Neural progenitor cell (in vitro differentiated cells): Measurements from ENCODE around the gene WDR7. TPM values are rescaled to one million over a fixed set of nuclear protein-coding genes. Genes with fewer than 3 reads are reported as not detected.
A peak's percentile ranks its signal among the peaks of the same experiment; 100 is the strongest.

ENCODE experiments used
- DNase-seq: peaks from one replicate; pipeline ENCODE4 v3.0.0-alpha.2; 2016; ENCODE audit warnings: low spot score
- H2AFZ ChIP-seq: fragments of 200-600 bp; sonication (generic); replicated peaks from 2 replicates; pipeline ENCODE4 v1.6.1; 2016; ENCODE audit warnings: antibody characterized with exemption
- H3F3A ChIP-seq: fragments of 200-600 bp; sonication (generic); 2 replicates; pipeline ENCODE4 v1.6.1; 2016; ENCODE audit warnings: antibody characterized with exemption, low read depth
- H3K27ac ChIP-seq: fragments of 200-600 bp; sonication (generic); 2 replicates; pipeline ENCODE4 v1.5.1; 2016; ENCODE audit warnings: mild to moderate bottlenecking
- H3K27me3 ChIP-seq: fragments of 200-600 bp; sonication (generic); 2 replicates; pipeline ENCODE4 v1.6.1; 2016; ENCODE audit warnings: mild to moderate bottlenecking, moderate library complexity
- H3K36me3 ChIP-seq: fragments of 200-600 bp; sonication (generic); 2 replicates; pipeline ENCODE4 v1.5.1; 2016
- H3K4me1 ChIP-seq: fragments of 200-600 bp; sonication (generic); 2 replicates; pipeline ENCODE4 v1.6.1; 2016; ENCODE audit warnings: mixed run types
- H3K4me2 ChIP-seq: fragments of 200-600 bp; sonication (generic); 2 replicates; pipeline ENCODE4 v1.6.1; 2016
- H3K4me3 ChIP-seq: fragments of 200-600 bp; sonication (generic); 2 replicates; pipeline ENCODE4 v1.5.1; 2016
- H3K79me2 ChIP-seq: fragments of 200-600 bp; sonication (generic); 2 replicates; pipeline ENCODE4 v1.6.1; 2016; ENCODE audit warnings: low read depth
- H3K9ac ChIP-seq: fragments of 200-600 bp; sonication (generic); 2 replicates; pipeline ENCODE4 v1.6.1; 2016
- H3K9me3 ChIP-seq: fragments of 200-600 bp; sonication (generic); 2 replicates; pipeline ENCODE4 v1.5.1; 2016; ENCODE audit warnings: low read depth
- H4K20me1 ChIP-seq: fragments of 200-600 bp; sonication (generic); 2 replicates; pipeline ENCODE4 v1.6.1; 2016; ENCODE audit warnings: low read depth
- H3K27ac Mint-ChIP-seq: 3 replicates; pipeline ENCODE4 v1.8.0; 2021; ENCODE audit warnings: mixed read lengths
- H3K27me3 Mint-ChIP-seq: 2 replicates; pipeline ENCODE4 v1.8.0; 2022; ENCODE audit warnings: low read depth, mild to moderate bottlenecking, inconsistent platforms, moderate library complexity, mixed read lengths; ENCODE audit not compliant: insufficient read depth
- H3K36me3 Mint-ChIP-seq: 3 replicates; pipeline ENCODE4 v1.8.0; 2021; ENCODE audit warnings: mixed read lengths
- H3K4me1 Mint-ChIP-seq: 3 replicates; pipeline ENCODE4 v1.8.0; 2021; ENCODE audit warnings: mixed read lengths
- H3K4me3 Mint-ChIP-seq: 3 replicates; pipeline ENCODE4 v1.8.0; 2021; ENCODE audit warnings: mild to moderate bottlenecking, moderate library complexity, mixed read lengths
- H3K9me3 Mint-ChIP-seq: 3 replicates; pipeline ENCODE4 v1.8.0; 2020; ENCODE audit warnings: mixed read lengths
- EZH2 ChIP-seq: fragments of 200-600 bp; sonication (generic); IDR thresholded peaks from 2 replicates; pipeline ENCODE4 v1.6.1; 2017; ENCODE audit warnings: antibody characterized with exemption, mild to moderate bottlenecking, moderate library complexity
- EZH2phosphoT487 ChIP-seq: fragments of 200-600 bp; sonication (generic); IDR thresholded peaks from 2 replicates; pipeline ENCODE4 v1.6.1; 2017; ENCODE audit warnings: antibody characterized with exemption
- total RNA-seq: library from RNA; depleted of rRNA; stranded (reverse); fragments of >200 nt; gene quantifications from 2 replicates; pipeline ENCODE4 v1.2.3, GENCODE V29; 2015; ENCODE audit warnings: low replicate concordance
- TF ChIP-seq, protein P1 (sequence below): fragments of 200-600 bp; sonication (generic); IDR thresholded peaks from 2 replicates; pipeline ENCODE4 v1.5.1; 2017; ENCODE audit warnings: antibody characterized with exemption, mild to moderate bottlenecking

WDR7 gene
- total RNA-seq, 1 donor from 2014 or later, result 12.3 TPM

DNA sequence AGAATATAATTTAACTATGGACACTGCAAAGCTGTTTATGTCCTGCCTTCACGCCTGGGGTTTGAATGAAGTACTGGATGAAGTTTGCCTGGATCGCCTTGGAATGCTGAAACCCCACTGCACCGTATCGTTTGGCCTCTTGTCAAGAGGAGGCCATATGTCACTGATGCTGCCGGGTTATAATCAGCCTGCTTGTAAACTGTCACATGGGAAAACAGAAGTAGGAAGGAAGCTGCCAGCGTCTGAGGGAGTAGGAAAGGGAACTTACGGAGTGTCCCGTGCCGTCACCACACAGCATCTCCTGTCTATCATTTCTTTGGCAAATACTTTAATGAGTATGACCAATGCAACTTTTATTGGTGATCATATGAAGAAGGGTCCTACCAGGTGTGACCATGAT lies 105.8 kb downstream of the WDR7 start:
- no peak overlapping the region for H3K27ac ChIP-seq
- Mint-ChIP-seq H3K9me3 (no peaks in the 10 kb centered on the region), H3K36me3 (peaks cover 2% of the 10 kb centered on the region), H3K27ac (no peak overlapping the region), H3K27me3 (no peaks in the 10 kb centered on the region), H3K4me1 (no peaks in the 10 kb centered on the region), H3K4me3 (no peak overlapping the region)
- no peak overlapping the region for H3K4me2 ChIP-seq
- H4K20me1 ChIP-seq, result no peaks in the 10 kb centered on the region
- TF ChIP-seq EZH2phosphoT487, result no peak
- TF ChIP-seq EZH2, result no peak
- TF ChIP-seq, protein P1, sequence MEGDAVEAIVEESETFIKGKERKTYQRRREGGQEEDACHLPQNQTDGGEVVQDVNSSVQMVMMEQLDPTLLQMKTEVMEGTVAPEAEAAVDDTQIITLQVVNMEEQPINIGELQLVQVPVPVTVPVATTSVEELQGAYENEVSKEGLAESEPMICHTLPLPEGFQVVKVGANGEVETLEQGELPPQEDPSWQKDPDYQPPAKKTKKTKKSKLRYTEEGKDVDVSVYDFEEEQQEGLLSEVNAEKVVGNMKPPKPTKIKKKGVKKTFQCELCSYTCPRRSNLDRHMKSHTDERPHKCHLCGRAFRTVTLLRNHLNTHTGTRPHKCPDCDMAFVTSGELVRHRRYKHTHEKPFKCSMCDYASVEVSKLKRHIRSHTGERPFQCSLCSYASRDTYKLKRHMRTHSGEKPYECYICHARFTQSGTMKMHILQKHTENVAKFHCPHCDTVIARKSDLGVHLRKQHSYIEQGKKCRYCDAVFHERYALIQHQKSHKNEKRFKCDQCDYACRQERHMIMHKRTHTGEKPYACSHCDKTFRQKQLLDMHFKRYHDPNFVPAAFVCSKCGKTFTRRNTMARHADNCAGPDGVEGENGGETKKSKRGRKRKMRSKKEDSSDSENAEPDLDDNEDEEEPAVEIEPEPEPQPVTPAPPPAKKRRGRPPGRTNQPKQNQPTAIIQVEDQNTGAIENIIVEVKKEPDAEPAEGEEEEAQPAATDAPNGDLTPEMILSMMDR, result no peak
- H3K4me1 ChIP-seq, result no peaks in the 10 kb centered on the region
- no peak overlapping the region for H3K4me3 ChIP-seq
- H2AFZ ChIP-seq, result no peak overlapping the region
- no peaks in the 10 kb centered on the region for H3K79me2 ChIP-seq
- no peak overlapping the region for H3K9ac ChIP-seq
- H3K27me3 ChIP-seq, result no peaks in the 10 kb centered on the region
- no peak for DNase-seq
- no peaks in the 10 kb centered on the region for H3K36me3 ChIP-seq
- H3F3A ChIP-seq, result no peaks in the 10 kb centered on the region
- no peaks in the 10 kb centered on the region for H3K9me3 ChIP-seq

DNA sequence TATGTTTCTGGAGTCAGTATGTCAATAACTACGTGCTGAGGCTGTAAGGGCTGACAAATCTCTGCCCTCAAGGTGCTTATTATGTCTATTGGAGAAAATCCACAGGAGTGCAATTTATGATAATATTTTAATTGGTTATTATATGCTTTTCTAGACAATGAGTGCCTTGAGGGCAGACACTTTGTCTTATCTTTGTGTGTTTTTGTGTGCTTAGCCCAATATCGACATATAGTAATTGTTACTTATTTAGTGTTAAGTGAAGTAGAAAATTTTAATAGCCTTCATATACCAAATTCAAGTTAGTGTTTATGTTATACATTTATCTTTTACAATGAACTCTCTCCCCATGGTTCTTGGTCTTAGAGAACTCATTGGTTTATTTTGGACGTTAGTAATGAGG lies 118.9 kb downstream of the WDR7 start:
- DNase-seq, result no peak
- Histone ChIP-seq H3K9ac (no peak overlapping the region), H3K4me1 (no peaks in the 10 kb centered on the region), H3K27ac (no peak overlapping the region), H3K4me2 (no peak overlapping the region), H2AFZ (no peak overlapping the region), H3K27me3 (no peaks in the 10 kb centered on the region), H4K20me1 (no peaks in the 10 kb centered on the region), H3K9me3 (no peaks in the 10 kb centered on the region), H3F3A (no peaks in the 10 kb centered on the region), H3K36me3 (no peaks in the 10 kb centered on the region), H3K79me2 (no peaks in the 10 kb centered on the region), H3K4me3 (no peak overlapping the region)
- Mint-ChIP-seq H3K36me3 (peaks cover 7% of the 10 kb centered on the region), H3K4me3 (no peak overlapping the region), H3K9me3 (no peaks in the 10 kb centered on the region), H3K27me3 (peaks cover 5% of the 10 kb centered on the region), H3K27ac (no peak overlapping the region), H3K4me1 (peaks cover 13% of the 10 kb centered on the region)
- TF ChIP-seq EZH2, result no peak
- TF ChIP-seq, protein P1, result no peak
- no peak for TF ChIP-seq EZH2phosphoT487

DNA sequence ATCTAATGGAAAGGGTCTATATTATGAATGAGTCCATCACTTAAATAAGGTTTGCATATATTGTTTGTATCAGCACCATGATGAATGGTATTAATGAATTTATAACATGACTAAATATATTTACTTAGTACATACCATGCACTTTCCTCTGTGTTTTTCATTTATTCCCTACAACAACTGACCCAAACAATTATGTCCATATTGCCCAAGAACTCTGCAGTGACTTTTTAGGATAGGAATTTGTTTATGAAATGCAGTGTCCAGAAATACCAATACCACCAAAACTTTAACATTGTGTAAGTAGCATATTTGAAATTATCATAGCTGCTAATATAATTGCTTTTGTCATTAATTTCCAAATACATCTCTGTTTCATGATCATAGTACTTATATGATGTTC lies 119.7 kb downstream of the WDR7 start:
- no peak overlapping the region for H3K4me3 ChIP-seq
- no peak overlapping the region for H2AFZ ChIP-seq
- no peak overlapping the region for H3K4me2 ChIP-seq
- TF ChIP-seq EZH2 (no peak), EZH2phosphoT487 (no peak)
- TF ChIP-seq, protein P1, result no peak
- H3K9ac ChIP-seq, result no peak overlapping the region
- no peak for DNase-seq
- Mint-ChIP-seq H3K27ac (no peak overlapping the region), H3K9me3 (no peaks in the 10 kb centered on the region), H3K4me3 (no peak overlapping the region), H3K4me1 (peaks cover 17% of the 10 kb centered on the region), H3K27me3 (peaks cover 6% of the 10 kb centered on the region), H3K36me3 (peaks cover 7% of the 10 kb centered on the region)
- H3K27ac ChIP-seq, result no peak overlapping the region
- H3K4me1 ChIP-seq, result no peaks in the 10 kb centered on the region
- no peaks in the 10 kb centered on the region for H3K9me3 ChIP-seq
- no peaks in the 10 kb centered on the region for H3F3A ChIP-seq
- no peaks in the 10 kb centered on the region for H3K27me3 ChIP-seq
- no peaks in the 10 kb centered on the region for H3K36me3 ChIP-seq
- no peaks in the 10 kb centered on the region for H3K79me2 ChIP-seq
- H4K20me1 ChIP-seq, result no peaks in the 10 kb centered on the region

DNA sequence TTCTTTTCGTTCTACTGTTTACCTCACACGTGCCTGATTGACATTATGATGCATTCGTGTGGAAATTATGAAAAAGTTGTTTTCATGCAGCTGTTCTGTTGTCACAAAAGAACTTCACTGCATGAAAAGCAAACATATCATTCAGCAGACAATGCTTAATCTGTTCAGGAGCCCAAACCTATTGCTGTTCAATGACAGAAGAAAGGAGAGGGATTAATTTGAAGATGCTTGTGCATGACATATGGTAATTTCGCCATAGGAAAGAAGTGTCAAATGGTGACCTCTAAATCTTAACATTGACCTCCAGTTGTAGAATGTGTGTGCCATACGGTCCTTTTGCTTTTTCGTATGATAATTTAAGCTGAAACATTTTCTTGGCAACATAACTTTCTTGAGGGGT lies 124.5 kb downstream of the WDR7 start:
- Mint-ChIP-seq H3K4me1 (peaks cover 20% of the 10 kb centered on the region), H3K4me3 (peak overlapping the region; percentile 41), H3K27me3 (peaks cover 7% of the 10 kb centered on the region), H3K27ac (no peak overlapping the region), H3K36me3 (peaks cover 2% of the 10 kb centered on the region), H3K9me3 (no peaks in the 10 kb centered on the region)
- Histone ChIP-seq H3K9ac (no peak overlapping the region), H3K4me2 (no peak overlapping the region), H3K36me3 (no peaks in the 10 kb centered on the region), H3K79me2 (no peaks in the 10 kb centered on the region), H3K9me3 (no peaks in the 10 kb centered on the region), H3K4me3 (no peak overlapping the region), H2AFZ (no peak overlapping the region), H3F3A (no peaks in the 10 kb centered on the region), H3K4me1 (no peaks in the 10 kb centered on the region), H3K27ac (no peak overlapping the region), H3K27me3 (no peaks in the 10 kb centered on the region), H4K20me1 (no peaks in the 10 kb centered on the region)
- TF ChIP-seq, protein P1, result no peak
- TF ChIP-seq EZH2 (no peak), EZH2phosphoT487 (no peak)
- DNase-seq, result no peak
